KOPT-K1 (cell line): ENCODE measurements around the gene PRRG1.
"Not testable (repeated sequence)": the region's sequence is repeated elsewhere in the genome, so short reads cannot be mapped to it uniquely, and the experiment has no call there.

Source experiments
- H3K27ac ChIP-seq: fragments of 200-600 bp; sonication (generic); 2 replicates; pipeline ENCODE4 v1.5.1; 2016; ENCODE audit warnings: antibody characterized with exemption, mild to moderate bottlenecking, low read depth, low read length; ENCODE audit not compliant: poor library complexity, severe bottlenecking
- H3K36me3 ChIP-seq: fragments of 200-600 bp; sonication (generic); 2 replicates; pipeline ENCODE4 v1.5.1; 2017; ENCODE audit warnings: antibody characterized with exemption, mild to moderate bottlenecking, low read length, moderate library complexity; ENCODE audit not compliant: insufficient read depth
- H3K9me3 ChIP-seq: fragments of 200-600 bp; sonication (generic); 2 replicates; pipeline ENCODE4 v1.5.1; 2017; ENCODE audit warnings: antibody characterized with exemption, low read length, mild to moderate bottlenecking; ENCODE audit not compliant: insufficient read depth, poor library complexity, severe bottlenecking

The PRRG1 gene

DNA sequence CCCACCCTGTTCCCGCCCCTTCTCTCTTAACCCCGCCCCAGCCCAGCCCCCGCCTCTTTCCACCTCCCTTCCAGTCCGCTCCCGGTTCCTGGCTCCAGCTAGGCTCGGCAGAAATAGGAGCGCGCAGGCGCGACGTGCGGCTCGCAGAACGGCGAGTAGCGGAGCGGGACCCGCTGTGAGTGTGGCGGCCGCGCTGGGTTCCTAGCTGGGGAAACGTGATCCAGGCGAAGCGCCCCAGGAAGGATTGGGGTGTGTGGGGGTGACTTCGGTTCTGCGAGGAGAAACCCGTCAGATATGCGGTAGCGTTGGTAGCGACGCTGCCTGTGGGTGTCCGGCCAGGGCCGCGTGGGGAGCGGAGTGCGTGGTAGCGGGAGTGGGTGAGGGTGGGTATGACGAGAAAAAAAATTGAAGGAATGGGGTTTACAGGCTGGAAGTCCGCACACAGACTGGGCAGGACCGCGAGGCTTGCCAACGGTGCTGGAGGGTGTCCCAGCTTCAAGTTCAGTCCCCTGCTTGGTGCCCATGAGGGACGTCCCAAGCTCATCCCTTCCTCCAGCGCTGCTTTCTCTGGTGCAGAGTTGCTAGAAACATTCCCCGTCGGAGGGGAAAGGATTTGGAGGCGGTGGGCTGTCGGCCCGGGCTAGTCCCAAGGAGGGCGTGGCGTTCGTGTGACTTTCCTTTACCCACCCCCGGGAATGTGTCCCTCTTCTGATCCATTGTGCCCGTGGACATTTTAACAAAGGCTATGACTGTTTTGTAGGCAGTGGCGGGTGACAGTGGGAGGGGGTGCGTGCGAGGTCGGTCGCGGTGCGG is at the start of gene PRRG1:
Gene PRRG1, plus strand, starts transcription at position 144 of the 813 bp plus-strand sequence. CDS start 56,886 bp downstream, outside the sequence.
- Histone ChIP-seq H3K36me3 (no peaks in the 10 kb centered on the region), H3K27ac (no peak within 1 kb of the TSS), H3K9me3 (no peaks in the 10 kb centered on the region)

DNA sequence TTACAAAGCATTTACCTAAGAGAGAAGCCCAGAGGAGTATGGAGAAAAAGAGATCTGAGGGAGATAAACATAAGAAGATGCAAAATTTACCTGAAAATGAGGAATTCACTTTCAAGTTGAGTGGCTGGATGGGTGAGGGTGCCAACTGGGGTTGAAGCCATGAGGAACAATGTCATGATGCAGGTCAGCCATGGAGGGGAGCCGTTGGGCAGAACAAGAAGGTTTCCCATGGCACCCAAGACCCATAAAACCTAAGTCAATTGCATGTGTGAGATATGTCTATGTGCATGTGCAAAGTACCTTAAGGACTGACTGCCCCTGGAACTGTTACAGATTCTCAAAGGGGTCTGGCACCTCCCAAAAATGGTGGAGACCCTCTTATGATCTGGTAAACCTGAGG is 46.6 kb upstream of the PRRG1 start:
- Histone ChIP-seq H3K9me3 (no peaks in the 10 kb centered on the region), H3K36me3 (no peaks in the 10 kb centered on the region), H3K27ac (no peak overlapping the region)

DNA sequence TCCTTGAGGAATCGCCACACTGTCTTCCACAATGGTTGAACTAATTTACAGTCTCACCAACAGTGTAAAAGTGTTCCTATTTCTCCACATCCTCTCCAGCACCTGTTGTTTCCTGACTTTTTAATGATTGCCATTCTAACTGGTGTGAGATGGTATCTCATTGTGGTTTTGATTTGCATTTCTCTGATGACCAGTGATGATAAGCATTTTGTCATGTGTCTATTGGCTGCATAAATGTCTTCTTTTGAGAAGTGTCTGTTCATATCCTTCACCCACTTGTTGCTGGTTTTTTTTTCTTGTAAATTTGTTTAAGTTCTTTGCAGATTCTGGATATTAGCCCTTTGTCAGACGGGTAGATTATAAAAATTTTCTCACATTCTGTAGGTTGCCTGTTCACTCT is 43.9 kb upstream of the PRRG1 start:
- H3K27ac ChIP-seq, H3K36me3 ChIP-seq, H3K9me3 ChIP-seq: not testable (repeated sequence)

DNA sequence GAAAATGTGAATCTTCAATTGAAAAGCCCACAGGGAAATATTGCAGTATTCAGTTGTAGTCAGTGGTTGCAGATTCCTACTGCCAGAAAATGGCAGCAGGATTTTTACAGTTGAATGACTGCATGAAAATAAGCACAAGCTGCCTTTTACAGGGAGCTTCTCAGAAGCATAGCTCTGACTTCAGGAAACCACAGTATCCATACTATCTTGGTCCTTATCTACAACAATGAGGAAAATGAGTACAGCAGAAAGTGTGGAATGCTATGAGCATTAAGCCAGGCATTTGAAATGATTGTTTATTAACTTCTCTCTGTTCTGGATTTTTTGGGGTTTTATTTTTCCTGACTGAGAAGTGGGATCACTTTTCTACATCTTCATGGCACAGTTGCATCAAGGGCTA is 34.6 kb upstream of the PRRG1 start:
- Histone ChIP-seq H3K9me3 (no peaks in the 10 kb centered on the region), H3K27ac (no peak overlapping the region), H3K36me3 (no peaks in the 10 kb centered on the region)

DNA sequence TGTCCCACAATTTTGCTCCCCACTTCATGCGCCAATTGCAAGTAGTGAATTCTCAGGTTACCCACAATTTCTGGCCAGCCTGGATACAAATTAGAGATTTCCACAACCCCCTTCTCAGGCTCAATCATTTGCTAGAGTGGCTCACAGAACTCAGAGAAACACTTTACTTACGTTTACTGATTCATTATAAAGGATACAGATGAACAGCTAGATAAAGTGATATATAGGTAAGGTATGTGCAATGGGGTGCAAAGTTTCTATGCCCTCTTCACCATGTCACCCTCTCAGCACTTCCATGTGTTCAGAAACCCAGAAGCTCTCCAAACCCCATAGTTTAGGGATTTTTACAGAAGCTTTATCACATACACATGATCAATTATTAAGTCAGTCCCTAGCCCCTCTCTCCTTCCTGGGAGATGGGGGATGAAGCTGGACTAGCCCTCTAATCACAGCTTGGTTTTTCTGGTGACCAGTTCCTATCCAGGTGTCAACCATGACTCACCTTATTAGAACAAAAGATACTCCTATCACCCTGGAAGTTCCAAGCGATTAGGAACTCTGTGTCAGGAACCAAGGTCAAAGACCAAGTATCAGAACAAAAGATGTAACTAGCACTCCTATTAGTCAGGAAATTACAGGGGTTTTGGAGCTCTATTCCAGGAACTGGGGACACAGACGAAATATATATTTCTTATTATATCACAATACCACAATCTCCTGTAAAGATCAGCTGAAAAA is 33.5 kb upstream of the PRRG1 start:
- Histone ChIP-seq H3K36me3 (no peaks in the 10 kb centered on the region), H3K9me3 (no peaks in the 10 kb centered on the region), H3K27ac (no peak overlapping the region)

DNA sequence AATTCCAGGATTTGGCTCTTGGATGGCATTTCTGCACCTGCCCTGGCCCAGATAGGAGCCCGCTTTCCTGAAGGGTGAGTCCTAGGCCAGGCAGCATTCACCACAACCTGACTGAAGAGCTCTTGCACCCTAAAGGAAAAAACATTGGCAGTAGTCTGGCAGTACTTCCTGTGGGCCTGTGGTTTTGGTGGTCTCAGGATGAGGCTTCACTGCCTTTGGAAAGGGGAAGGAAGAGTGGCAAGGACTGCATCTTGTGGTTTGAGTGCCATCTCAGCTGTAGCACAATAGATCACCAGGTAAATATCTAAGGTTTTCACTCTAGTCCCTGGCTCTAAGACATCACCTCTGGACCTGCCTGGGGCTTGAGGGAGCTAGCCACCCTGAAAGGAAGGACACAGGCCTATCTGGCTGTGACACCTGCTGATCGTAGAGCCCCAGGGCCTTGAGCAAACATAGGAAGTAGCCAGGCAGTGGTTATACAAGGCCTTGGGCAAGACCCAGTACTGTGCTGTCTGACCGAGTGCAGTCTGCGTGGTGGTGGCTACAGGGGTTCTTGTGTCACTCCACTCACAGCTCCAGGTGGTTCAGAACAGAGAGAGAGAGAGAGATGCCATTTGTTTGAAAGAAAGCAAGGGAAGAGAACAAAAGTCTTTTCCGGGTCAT is 28.5 kb upstream of the PRRG1 start:
- no peaks in the 10 kb centered on the region for H3K9me3 ChIP-seq
- H3K36me3 ChIP-seq = no peaks in the 10 kb centered on the region
- H3K27ac ChIP-seq = no peak overlapping the region

DNA sequence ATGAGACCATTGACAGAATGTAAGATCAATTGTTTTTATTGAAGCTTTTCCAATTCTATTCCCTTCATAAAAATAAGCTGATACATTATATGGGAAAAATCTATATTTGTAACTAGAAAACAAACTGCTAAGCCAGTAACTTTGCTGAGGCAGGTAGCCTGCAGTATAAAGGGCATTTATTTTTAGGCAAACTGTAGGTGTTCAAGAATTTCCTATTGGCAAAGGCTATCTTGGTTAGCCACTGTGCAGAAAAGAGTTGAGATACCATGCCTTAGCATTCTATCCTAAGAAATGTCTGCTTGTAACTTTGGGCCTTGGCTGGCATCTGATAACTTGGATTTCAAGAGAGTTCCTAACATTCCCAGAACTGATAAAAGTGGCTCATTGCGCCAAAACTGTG is 18.5 kb upstream of the PRRG1 start:
- Histone ChIP-seq H3K9me3 (no peaks in the 10 kb centered on the region), H3K36me3 (no peaks in the 10 kb centered on the region), H3K27ac (no peak overlapping the region)

DNA sequence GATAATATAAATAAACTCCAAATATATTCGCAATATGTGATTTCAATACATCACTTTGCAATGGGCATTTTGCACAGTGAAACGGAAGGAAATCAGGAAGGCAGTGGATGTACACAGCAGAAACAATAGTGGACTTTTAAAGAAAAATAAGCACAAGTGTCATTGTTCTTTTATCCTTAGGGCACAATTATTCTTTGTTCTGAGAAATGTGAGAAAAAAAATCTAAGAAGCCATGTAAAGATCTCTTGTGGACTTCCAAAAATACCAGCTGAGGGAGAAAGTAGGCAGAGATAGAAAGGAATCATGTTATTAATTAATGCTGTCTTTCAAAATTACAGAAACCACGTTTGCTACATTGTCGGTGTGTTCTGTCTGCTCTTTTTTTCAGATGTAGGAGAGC is 17.6 kb upstream of the PRRG1 start:
- H3K36me3 ChIP-seq = no peaks in the 10 kb centered on the region
- no peaks in the 10 kb centered on the region for H3K9me3 ChIP-seq
- no peak overlapping the region for H3K27ac ChIP-seq

DNA sequence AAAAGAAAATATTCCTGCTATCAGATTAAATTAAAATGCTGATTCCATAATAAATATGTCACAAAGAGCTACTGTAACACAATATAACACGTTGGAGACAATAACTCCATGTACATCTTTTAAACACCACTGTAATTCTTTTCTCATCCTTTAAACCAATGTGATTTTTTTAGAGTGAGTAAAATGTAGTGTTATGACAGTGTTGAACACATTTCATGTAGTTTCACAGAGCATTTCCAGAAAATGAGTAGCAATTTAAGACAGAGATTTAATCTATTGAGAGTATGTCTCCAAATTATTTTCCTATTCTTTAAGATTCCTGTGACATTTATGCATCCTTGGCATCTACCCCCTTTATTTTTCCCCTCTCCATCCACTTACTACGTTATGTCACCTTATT is 17.1 kb upstream of the PRRG1 start:
- Histone ChIP-seq H3K9me3 (no peaks in the 10 kb centered on the region), H3K27ac (no peak overlapping the region), H3K36me3 (no peaks in the 10 kb centered on the region)

DNA sequence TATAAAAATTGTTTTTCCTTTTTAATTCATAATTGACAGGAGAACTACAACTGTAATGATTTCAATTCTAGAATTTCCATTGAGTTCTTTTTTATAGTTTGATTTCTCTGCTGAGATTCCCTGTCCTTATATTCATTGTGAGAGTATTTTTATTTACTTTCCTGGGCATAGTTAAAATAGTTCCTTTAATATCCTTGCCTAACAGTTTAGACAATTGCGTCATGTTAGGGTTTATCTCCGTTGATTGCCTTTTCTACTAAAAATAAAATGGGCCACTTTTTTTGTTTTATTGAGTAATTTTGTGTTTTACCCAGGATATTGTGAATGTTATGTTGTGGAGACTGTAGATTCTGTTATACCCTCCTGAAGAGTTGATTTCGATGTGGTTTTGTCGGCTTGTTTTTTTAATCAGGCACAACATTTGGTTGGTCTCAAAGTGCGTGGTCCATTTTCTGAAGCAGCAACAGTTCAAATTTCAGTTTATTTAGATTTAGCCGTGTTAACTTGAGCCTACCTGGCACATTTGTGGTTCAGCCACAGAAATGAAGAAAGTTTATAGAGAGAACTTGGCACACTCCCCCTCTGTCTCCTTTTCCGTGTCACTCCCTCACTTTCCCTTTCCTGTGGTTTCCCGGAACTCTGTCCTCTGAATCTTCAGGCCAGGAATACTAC is 16.0 kb upstream of the PRRG1 start:
- H3K27ac ChIP-seq = no peak overlapping the region
- no peaks in the 10 kb centered on the region for H3K36me3 ChIP-seq
- no peaks in the 10 kb centered on the region for H3K9me3 ChIP-seq

DNA sequence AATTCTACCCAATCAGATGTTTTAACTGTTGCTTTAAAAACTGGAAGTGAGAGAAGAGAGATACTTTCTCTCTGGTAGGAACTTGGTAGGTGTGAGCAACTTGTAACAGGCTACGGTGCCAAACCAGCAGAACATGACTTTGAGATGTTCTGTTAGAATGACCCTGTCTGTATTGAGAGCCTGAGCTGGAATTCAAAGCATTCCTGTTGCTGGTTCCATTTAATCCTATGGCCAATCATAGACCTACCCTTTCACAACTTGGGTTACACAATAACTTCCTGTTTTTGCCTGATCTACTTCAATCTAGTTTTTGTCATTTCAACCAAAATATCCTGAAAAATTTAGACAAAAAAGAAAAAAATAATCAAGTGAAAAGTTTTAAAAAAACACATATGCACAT is 1.7 kb upstream of the PRRG1 start:
- H3K36me3 ChIP-seq = no peaks in the 10 kb centered on the region
- no peaks in the 10 kb centered on the region for H3K9me3 ChIP-seq
- no peak overlapping the region for H3K27ac ChIP-seq

DNA sequence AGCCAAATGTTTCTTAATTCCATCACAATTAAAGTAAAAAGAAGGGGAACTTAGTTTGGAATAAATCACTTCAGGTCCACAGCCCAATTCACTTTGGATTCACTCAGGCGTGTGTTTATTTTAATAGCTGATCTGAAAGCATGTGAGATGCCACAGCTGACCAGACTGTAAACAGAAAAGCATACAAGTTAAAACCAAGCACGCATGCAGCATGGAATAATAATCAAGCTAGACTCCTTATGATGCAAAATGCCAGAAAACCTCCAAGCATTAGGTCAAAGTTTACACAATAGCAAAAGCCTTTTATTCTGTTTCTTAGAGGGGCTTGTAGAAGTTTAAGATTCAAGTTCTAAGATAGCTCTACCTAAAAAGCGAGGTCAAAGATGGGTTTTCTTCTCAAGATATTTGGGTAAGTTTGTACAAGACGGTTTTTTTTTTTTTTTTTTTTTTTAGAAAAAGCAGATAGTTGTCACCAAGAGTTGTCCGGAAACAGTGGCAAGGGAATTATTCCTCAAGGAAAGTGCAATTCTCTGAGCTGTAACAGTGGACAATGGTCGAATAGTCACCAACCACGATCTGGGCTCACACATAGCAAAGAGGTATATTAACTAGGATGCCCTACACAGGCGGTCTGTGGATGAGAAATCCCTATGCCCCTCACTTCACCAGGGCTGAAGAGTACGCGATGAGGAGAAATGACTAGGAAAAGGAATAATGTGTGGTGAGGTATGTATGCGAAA is 763 bp upstream of the PRRG1 start:
- Histone ChIP-seq H3K9me3 (no peaks in the 10 kb centered on the region), H3K36me3 (no peaks in the 10 kb centered on the region), H3K27ac (no peak overlapping the region)

DNA sequence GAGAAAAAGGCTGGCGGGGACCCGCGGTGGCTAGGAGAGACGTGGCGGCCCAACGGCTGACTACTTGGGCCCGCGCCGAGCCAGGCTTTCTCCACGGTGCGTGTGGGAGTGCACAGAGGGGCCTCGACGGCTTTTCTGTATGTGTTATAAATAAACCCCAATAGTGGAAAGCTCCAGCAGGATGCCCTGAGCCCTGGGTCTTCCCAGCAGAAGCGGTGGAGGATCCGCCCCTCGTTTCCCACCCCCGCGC is 268 bp upstream of the PRRG1 start:
- Histone ChIP-seq H3K27ac (no peak overlapping the region), H3K9me3 (no peaks in the 10 kb centered on the region), H3K36me3 (no peaks in the 10 kb centered on the region)

DNA sequence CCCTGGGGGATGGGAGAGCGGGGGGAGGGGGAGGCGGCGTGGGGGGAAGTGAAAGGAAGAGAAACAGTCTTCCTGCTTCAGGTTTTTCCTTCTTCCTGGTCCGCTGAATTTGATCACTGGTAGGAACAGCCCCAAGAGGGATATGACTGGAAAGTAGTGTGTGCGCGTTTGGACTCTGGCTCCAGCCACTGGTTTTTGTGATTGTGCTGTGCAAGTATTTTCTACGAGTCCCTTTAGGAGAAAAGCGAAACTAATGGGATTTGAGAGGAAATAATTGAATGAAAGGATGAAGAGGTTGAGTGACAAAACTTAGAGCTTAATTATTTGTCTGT is 836 bp downstream of the PRRG1 start:
- H3K9me3 ChIP-seq = no peaks in the 10 kb centered on the region
- no peaks in the 10 kb centered on the region for H3K36me3 ChIP-seq
- no peak overlapping the region for H3K27ac ChIP-seq

DNA sequence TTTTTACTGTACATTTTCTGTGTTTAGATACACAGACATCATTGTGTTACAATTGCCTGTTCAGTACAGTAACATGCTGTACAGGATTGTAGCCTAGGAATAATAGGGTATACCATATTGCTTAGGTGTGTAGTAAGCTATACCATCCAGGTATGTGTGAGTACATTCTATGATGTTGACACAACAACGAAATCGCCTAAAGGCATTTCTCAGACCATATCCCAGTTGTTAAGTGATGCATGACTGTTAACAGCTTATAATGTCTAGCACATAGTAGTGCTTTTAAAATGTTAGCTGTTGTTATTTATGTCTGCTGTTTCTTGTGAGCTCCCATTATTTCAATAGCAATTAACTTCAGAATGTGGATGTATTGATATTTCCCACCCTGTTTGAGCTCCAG is 4.5 kb downstream of the PRRG1 start:
- H3K27ac ChIP-seq = no peak overlapping the region
- no peaks in the 10 kb centered on the region for H3K36me3 ChIP-seq
- no peaks in the 10 kb centered on the region for H3K9me3 ChIP-seq
